Activated T-cell treated with anti-CD3 and anti-CD28 coated beads, Interleukin-2, amount 50 U/mL, for 24 hours (primary cell): Measurements from ENCODE around the gene KIF25.
"Not testable (repeated sequence)": the region's sequence is repeated elsewhere in the genome, so short reads cannot be mapped to it uniquely, and the experiment has no call there.

Experiments
- DNase-seq: peaks from one replicate; pipeline ENCODE4 v3.0.0-alpha.2; 2020
- H3K27ac Mint-ChIP-seq: 2 replicates; pipeline ENCODE4 v1.8.0; 2020; ENCODE audit warnings: mild to moderate bottlenecking, mixed read lengths
- H3K27me3 Mint-ChIP-seq: 2 replicates; pipeline ENCODE4 v1.8.0; 2020; ENCODE audit warnings: mixed read lengths
- H3K36me3 Mint-ChIP-seq: 2 replicates; pipeline ENCODE4 v1.8.0; 2020; ENCODE audit warnings: low read depth, mixed read lengths
- H3K4me1 Mint-ChIP-seq: 2 replicates; pipeline ENCODE4 v1.8.0; 2020; ENCODE audit warnings: low read depth, mixed read lengths
- H3K4me3 Mint-ChIP-seq: 2 replicates; pipeline ENCODE4 v1.8.0; 2020; ENCODE audit warnings: mild to moderate bottlenecking, moderate library complexity, mixed read lengths
- H3K9me3 Mint-ChIP-seq: 2 replicates; pipeline ENCODE4 v1.8.0; 2020; ENCODE audit warnings: mixed read lengths

KIF25 gene

GRCh38 chr6:167965592-167966539 lies 31.6 kb upstream of the KIF25 start:
- no peaks in the 10 kb centered on the region for H3K9me3 Mint-ChIP-seq
- DNase-seq, result no peak
- H3K4me1 Mint-ChIP-seq, result no peaks in the 10 kb centered on the region
- no peak overlapping the region for H3K27ac Mint-ChIP-seq
- H3K27me3 Mint-ChIP-seq, result no peaks in the 10 kb centered on the region
- H3K4me3 Mint-ChIP-seq, result no peak overlapping the region
- H3K36me3 Mint-ChIP-seq, result peaks cover 4% of the 10 kb centered on the region

- peaks cover 4% of the 10 kb centered on the region for H3K36me3 Mint-ChIP-seq
- no peaks in the 10 kb centered on the region for H3K27me3 Mint-ChIP-seq
- no peaks in the 10 kb centered on the region for H3K9me3 Mint-ChIP-seq
- H3K27ac Mint-ChIP-seq, result no peak overlapping the region
- no peak for DNase-seq
- no peak overlapping the region for H3K4me3 Mint-ChIP-seq
- H3K4me1 Mint-ChIP-seq, result no peaks in the 10 kb centered on the region
These were observed 30.9 kb upstream of the KIF25 start for GRCh38 chr6:167966540-167966905.

- no peak overlapping the region for H3K27ac Mint-ChIP-seq
- no peaks in the 10 kb centered on the region for H3K27me3 Mint-ChIP-seq
- DNase-seq, result no peak
- no peaks in the 10 kb centered on the region for H3K4me1 Mint-ChIP-seq
- H3K4me3 Mint-ChIP-seq, result no peak overlapping the region
- H3K36me3 Mint-ChIP-seq, result peaks cover 4% of the 10 kb centered on the region
- H3K9me3 Mint-ChIP-seq, result no peaks in the 10 kb centered on the region
These were observed 29.4 kb upstream of the KIF25 start for GRCh38 chr6:167968091-167968490.

GRCh38 chr6:167970230-167970629 lies 27.2 kb upstream of the KIF25 start:
- DNase-seq, result no peak
- no peak overlapping the region for H3K27ac Mint-ChIP-seq
- peaks cover 3% of the 10 kb centered on the region for H3K27me3 Mint-ChIP-seq
- peaks cover 2% of the 10 kb centered on the region for H3K36me3 Mint-ChIP-seq
- H3K4me3 Mint-ChIP-seq, result no peak overlapping the region
- H3K4me1 Mint-ChIP-seq, result no peaks in the 10 kb centered on the region
- H3K9me3 Mint-ChIP-seq, result no peaks in the 10 kb centered on the region

- H3K27me3 Mint-ChIP-seq, result peaks cover 3% of the 10 kb centered on the region
- no peaks in the 10 kb centered on the region for H3K4me1 Mint-ChIP-seq
- no peaks in the 10 kb centered on the region for H3K9me3 Mint-ChIP-seq
- no peak overlapping the region for H3K27ac Mint-ChIP-seq
- no peak for DNase-seq
- no peaks in the 10 kb centered on the region for H3K36me3 Mint-ChIP-seq
- no peak overlapping the region for H3K4me3 Mint-ChIP-seq
These were observed 25.3 kb upstream of the KIF25 start for GRCh38 chr6:167972193-167972592.

GRCh38 chr6:167973148-167973885 lies 24.2 kb upstream of the KIF25 start:
- Mint-ChIP-seq H3K4me1 (no peaks in the 10 kb centered on the region), H3K9me3 (no peaks in the 10 kb centered on the region), H3K27ac (no peak overlapping the region), H3K27me3 (peaks cover 6% of the 10 kb centered on the region), H3K4me3 (no peak overlapping the region), H3K36me3 (no peaks in the 10 kb centered on the region)
- DNase-seq, result no peak

GRCh38 chr6:167974640-167975344 lies 22.7 kb upstream of the KIF25 start:
- no peak for DNase-seq
- no peak overlapping the region for H3K27ac Mint-ChIP-seq
- H3K36me3 Mint-ChIP-seq, result no peaks in the 10 kb centered on the region
- H3K27me3 Mint-ChIP-seq, result peaks cover 15% of the 10 kb centered on the region
- H3K4me3 Mint-ChIP-seq, result no peak overlapping the region
- no peaks in the 10 kb centered on the region for H3K9me3 Mint-ChIP-seq
- no peaks in the 10 kb centered on the region for H3K4me1 Mint-ChIP-seq

GRCh38 chr6:167975458-167975857 lies 22.0 kb upstream of the KIF25 start:
- Mint-ChIP-seq H3K27me3 (peaks cover 15% of the 10 kb centered on the region), H3K4me1 (no peaks in the 10 kb centered on the region), H3K4me3 (no peak overlapping the region), H3K9me3 (no peaks in the 10 kb centered on the region), H3K36me3 (no peaks in the 10 kb centered on the region), H3K27ac (no peak overlapping the region)
- no peak for DNase-seq

GRCh38 chr6:167976116-167976657 lies 21.3 kb upstream of the KIF25 start:
- not testable (repeated sequence) for H3K9me3 Mint-ChIP-seq, H3K4me1 Mint-ChIP-seq, H3K27ac Mint-ChIP-seq, DNase-seq, H3K4me3 Mint-ChIP-seq, H3K36me3 Mint-ChIP-seq
- H3K27me3 Mint-ChIP-seq, result peaks cover 18% of the 10 kb centered on the region

GRCh38 chr6:167976708-167977107 lies 20.8 kb upstream of the KIF25 start:
- Mint-ChIP-seq H3K9me3 (no peaks in the 10 kb centered on the region), H3K36me3 (no peaks in the 10 kb centered on the region), H3K4me3 (no peak overlapping the region), H3K27me3 (peaks cover 18% of the 10 kb centered on the region), H3K4me1 (no peaks in the 10 kb centered on the region), H3K27ac (no peak overlapping the region)
- DNase-seq, result no peak

GRCh38 chr6:167977717-167978467 lies 19.6 kb upstream of the KIF25 start:
- H3K36me3 Mint-ChIP-seq, result no peaks in the 10 kb centered on the region
- no peaks in the 10 kb centered on the region for H3K4me1 Mint-ChIP-seq
- peaks cover 18% of the 10 kb centered on the region for H3K27me3 Mint-ChIP-seq
- H3K4me3 Mint-ChIP-seq, result no peak overlapping the region
- H3K9me3 Mint-ChIP-seq, result no peaks in the 10 kb centered on the region
- no peak for DNase-seq
- no peak overlapping the region for H3K27ac Mint-ChIP-seq

- no peak for DNase-seq
- H3K4me1 Mint-ChIP-seq, result no peaks in the 10 kb centered on the region
- peaks cover 18% of the 10 kb centered on the region for H3K27me3 Mint-ChIP-seq
These were observed 18.9 kb upstream of the KIF25 start for GRCh38 chr6:167978607-167979006.

GRCh38 chr6:167979436-167980139 lies 17.9 kb upstream of the KIF25 start:
- Mint-ChIP-seq H3K4me1 (no peaks in the 10 kb centered on the region), H3K36me3 (no peaks in the 10 kb centered on the region), H3K27me3 (peaks cover 18% of the 10 kb centered on the region), H3K27ac (no peak overlapping the region), H3K4me3 (no peak overlapping the region), H3K9me3 (no peaks in the 10 kb centered on the region)
- no peak for DNase-seq

More at GRCh38 chr6:167978607-167979006, 18.9 kb upstream of the KIF25 start:
- Mint-ChIP-seq H3K27ac (no peak overlapping the region), H3K36me3 (no peaks in the 10 kb centered on the region), H3K4me3 (no peak overlapping the region), H3K9me3 (no peaks in the 10 kb centered on the region)
